GM21786 (cell line): ENCODE results near the gene DYNC1LI2.
"Not testable (repeated sequence)": the region's sequence is repeated elsewhere in the genome, so short reads cannot be mapped to it uniquely, and the experiment has no call there.

ENCODE experiments used
- ATAC-seq: cut with Tn5 transposase; IDR thresholded peaks from one replicate; pipeline ENCODE4 v1.9.1; 2021; ENCODE audit not compliant: unreplicated experiment

The DYNC1LI2 gene

GRCh38 chr16:66751303-66751991 lies at the start of gene DYNC1LI2:
DYNC1LI2 (minus strand) TSS chr16:66751609; CDS start chr16:66751591, 18 bp downstream.
- ATAC-seq = peak; percentile 81

GRCh38 chr16:66800856-66801255 lies 49.4 kb upstream of the DYNC1LI2 start:
- no peak for ATAC-seq

GRCh38 chr16:66798161-66798560 lies 46.8 kb upstream of the DYNC1LI2 start:
- no peak for ATAC-seq

- ATAC-seq = not testable (repeated sequence)
Observed at GRCh38 chr16:66793984-66794383, 42.6 kb upstream of the DYNC1LI2 start.

- ATAC-seq = no peak
Observed at GRCh38 chr16:66790130-66790733, 38.8 kb upstream of the DYNC1LI2 start.

GRCh38 chr16:66787427-66787826 lies 36.0 kb upstream of the DYNC1LI2 start:
- no peak for ATAC-seq

- ATAC-seq = no peak
Observed at GRCh38 chr16:66786551-66786950, 35.1 kb upstream of the DYNC1LI2 start.

- ATAC-seq = no peak
Observed at GRCh38 chr16:66776457-66776856, 25.0 kb upstream of the DYNC1LI2 start.

- ATAC-seq = no peak
Observed at GRCh38 chr16:66774981-66775380, 23.6 kb upstream of the DYNC1LI2 start.

GRCh38 chr16:66758086-66758485 lies 6.7 kb upstream of the DYNC1LI2 start:
- no peak for ATAC-seq

GRCh38 chr16:66754819-66755218 lies 3.4 kb upstream of the DYNC1LI2 start:
- ATAC-seq = no peak

- ATAC-seq = no peak
Observed at GRCh38 chr16:66754211-66754610, 2.8 kb upstream of the DYNC1LI2 start.

- ATAC-seq = no peak
Observed at GRCh38 chr16:66752958-66753357, 1.5 kb upstream of the DYNC1LI2 start.

- no peak for ATAC-seq
Observed at GRCh38 chr16:66752379-66752778, 970 bp upstream of the DYNC1LI2 start.

- no peak for ATAC-seq
Observed at GRCh38 chr16:66751992-66752322, 548 bp upstream of the DYNC1LI2 start.

- ATAC-seq = peak; percentile 5
Observed at GRCh38 chr16:66751053-66751302, 431 bp downstream of the DYNC1LI2 start.

- no peak for ATAC-seq
Observed at GRCh38 chr16:66750279-66751052, 943 bp downstream of the DYNC1LI2 start.

- ATAC-seq = peak; percentile 49
Observed at GRCh38 chr16:66746682-66747081, 4.7 kb downstream of the DYNC1LI2 start.

- ATAC-seq = no peak
Observed at GRCh38 chr16:66746048-66746447, 5.4 kb downstream of the DYNC1LI2 start.

GRCh38 chr16:66741950-66742808 lies 9.2 kb downstream of the DYNC1LI2 start:
- no peak for ATAC-seq

GRCh38 chr16:66741169-66741900 lies 10.1 kb downstream of the DYNC1LI2 start:
- ATAC-seq = no peak
